ENCODE measurements around the gene SLC38A3. TPM values are rescaled to one million over a fixed set of nuclear protein-coding genes. Genes with fewer than 3 reads are reported as not detected.
"Not testable (repeated sequence)": the region's sequence is repeated elsewhere in the genome, so short reads cannot be mapped to it uniquely, and the experiment has no call there.

Gene SLC38A3
- polyA plus RNA-seq, 1 experiment: 0.22 TPM

DNA sequence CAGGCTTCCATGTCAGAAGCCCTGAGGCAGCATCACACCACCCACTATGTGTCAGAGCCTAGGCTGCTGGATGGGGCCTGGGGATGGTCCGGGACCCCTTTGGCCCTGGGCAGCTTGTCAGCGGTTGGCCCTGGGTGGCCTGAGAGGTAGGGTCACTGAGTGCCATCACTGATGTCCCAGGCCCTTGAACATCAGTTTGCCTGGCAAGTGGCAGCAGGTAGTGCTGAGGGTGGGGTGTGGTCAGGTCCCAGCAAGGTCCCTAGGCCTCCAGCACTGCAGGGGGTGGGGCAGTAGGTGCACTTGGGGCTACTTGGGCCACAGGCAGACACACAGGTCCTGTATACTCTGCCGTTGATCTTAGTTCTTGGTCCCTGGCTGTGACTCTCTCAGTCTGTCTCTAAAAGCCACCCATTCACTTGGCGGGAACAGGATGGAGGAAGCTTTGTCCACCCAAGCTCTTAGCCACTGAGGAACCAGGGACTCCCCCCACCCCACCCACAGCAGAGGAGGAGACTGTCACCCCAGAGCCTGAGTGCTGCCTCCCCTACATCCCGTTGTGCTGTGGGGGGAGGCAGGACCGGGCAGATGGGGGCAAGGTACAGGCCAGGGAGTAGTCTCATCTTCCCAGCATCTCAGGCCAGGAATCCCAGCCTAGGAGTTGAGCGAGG is 36.8 kb downstream of the SLC38A3 start:
- DNase-seq (ENCODE audit: low read depth): no peak
- ChIA-PET POLR2A (interaction anchor here (0.7 kb wide), 2 partner anchors 25 to 360 kb away, joined by 3 to 6 read pairs; no protein-coding TSS in a partner anchor), CTCF (interaction anchor here (0.7 to 2.3 kb wide), 6 partner anchors 14 to 47 kb away, joined by 4 to 6 read pairs (median 4); no protein-coding TSS in a partner anchor)
- Histone ChIP-seq H3K4me3 (ENCODE audit: low read depth, low read length) (no peak overlapping the region), H3K27me3 (ENCODE audit: control insufficient read depth, insufficient read depth, low read length) (no peaks in the 10 kb centered on the region), H3K36me3 (ENCODE audit: control insufficient read depth, insufficient read depth, low read length) (peaks cover 13% of the 10 kb centered on the region)
- TF ChIP-seq, protein P1, sequence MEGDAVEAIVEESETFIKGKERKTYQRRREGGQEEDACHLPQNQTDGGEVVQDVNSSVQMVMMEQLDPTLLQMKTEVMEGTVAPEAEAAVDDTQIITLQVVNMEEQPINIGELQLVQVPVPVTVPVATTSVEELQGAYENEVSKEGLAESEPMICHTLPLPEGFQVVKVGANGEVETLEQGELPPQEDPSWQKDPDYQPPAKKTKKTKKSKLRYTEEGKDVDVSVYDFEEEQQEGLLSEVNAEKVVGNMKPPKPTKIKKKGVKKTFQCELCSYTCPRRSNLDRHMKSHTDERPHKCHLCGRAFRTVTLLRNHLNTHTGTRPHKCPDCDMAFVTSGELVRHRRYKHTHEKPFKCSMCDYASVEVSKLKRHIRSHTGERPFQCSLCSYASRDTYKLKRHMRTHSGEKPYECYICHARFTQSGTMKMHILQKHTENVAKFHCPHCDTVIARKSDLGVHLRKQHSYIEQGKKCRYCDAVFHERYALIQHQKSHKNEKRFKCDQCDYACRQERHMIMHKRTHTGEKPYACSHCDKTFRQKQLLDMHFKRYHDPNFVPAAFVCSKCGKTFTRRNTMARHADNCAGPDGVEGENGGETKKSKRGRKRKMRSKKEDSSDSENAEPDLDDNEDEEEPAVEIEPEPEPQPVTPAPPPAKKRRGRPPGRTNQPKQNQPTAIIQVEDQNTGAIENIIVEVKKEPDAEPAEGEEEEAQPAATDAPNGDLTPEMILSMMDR (IDR thresholded peaks at IDR 0.05; ENCODE audit: insufficient read depth, low read depth, low read length): no peak

DNA sequence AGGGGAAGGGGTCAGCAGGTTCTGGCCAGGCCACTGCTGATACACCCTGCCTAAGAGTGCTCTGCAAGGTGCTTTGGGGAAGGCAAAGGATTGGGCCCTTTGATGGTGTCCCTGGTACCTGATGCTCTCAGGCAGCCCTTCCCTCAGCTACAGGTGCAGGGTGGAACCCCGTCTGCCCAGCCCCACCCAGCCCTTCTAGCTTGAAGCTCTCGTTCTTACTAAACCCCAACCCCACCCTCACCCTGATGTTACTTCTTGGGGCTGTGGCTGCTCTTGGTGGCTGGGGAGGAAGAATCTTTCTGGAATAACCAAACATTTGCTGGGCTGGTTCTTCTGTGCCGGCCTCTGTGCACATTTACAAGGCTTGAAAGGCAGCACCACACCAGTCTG is 37.3 kb downstream of the SLC38A3 start:
- POLR2A ChIA-PET: no interaction called here
- CTCF ChIA-PET: interaction anchor here (1.6 to 2.3 kb wide), 4 partner anchors 14 to 18 kb away, joined by 4 to 10 read pairs (median 7); no protein-coding TSS in a partner anchor
- TF ChIP-seq, protein P1 (IDR thresholded peaks at IDR 0.05; ENCODE audit: insufficient read depth, low read depth, low read length): no peak
- Histone ChIP-seq H3K4me3 (ENCODE audit: low read depth, low read length) (no peak overlapping the region), H3K27me3 (ENCODE audit: control insufficient read depth, insufficient read depth, low read length) (no peaks in the 10 kb centered on the region), H3K36me3 (ENCODE audit: control insufficient read depth, insufficient read depth, low read length) (peaks cover 13% of the 10 kb centered on the region)
- no peak for DNase-seq (ENCODE audit: low read depth)

DNA sequence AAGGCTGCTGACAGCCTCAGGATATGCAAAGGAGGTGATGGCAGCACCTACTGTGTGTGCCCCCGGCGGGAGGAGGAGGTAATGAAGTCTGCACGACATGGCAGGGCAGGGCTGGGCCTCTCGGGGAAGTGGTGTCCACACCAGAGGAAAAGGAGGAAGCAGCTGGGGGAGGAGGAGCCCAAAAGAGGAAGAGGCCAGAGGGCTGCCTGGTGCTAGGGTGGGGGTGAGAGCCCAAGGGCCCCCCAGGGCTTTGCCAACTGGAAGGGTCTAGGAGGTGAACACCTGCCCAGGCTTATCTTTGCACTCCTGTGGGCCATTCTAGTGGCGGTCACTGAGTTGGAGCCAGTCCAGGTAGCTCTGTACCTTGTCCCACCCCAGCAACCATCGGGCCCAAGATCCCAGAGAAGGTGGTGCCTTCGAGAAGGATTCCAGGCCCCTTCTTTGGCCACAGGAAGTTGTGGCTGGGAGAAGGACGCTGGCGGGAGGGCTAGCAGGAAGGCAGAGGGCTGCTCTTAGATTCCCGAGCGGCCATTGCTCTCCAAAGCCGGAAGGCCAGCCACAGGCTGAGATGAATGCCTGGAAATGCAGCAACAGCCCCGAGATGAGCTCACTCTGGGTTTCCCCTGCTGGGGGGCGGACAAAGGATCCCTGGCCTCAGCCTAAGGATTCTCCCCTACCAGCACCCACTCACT is 37.9 kb downstream of the SLC38A3 start:
- Histone ChIP-seq H3K27me3 (ENCODE audit: control insufficient read depth, insufficient read depth, low read length) (no peaks in the 10 kb centered on the region), H3K4me3 (ENCODE audit: low read depth, low read length) (no peak overlapping the region), H3K36me3 (ENCODE audit: control insufficient read depth, insufficient read depth, low read length) (peaks cover 17% of the 10 kb centered on the region)
- DNase-seq (ENCODE audit: low read depth): no peak
- ChIA-PET POLR2A (no interaction called here), CTCF (interaction anchor here (0.6 to 2.3 kb wide), 7 partner anchors 14 to 50 kb away, joined by 3 to 10 read pairs (median 6); no protein-coding TSS in a partner anchor)
- TF ChIP-seq, protein P1 (IDR thresholded peaks at IDR 0.05; ENCODE audit: insufficient read depth, low read depth, low read length): no peak

DNA sequence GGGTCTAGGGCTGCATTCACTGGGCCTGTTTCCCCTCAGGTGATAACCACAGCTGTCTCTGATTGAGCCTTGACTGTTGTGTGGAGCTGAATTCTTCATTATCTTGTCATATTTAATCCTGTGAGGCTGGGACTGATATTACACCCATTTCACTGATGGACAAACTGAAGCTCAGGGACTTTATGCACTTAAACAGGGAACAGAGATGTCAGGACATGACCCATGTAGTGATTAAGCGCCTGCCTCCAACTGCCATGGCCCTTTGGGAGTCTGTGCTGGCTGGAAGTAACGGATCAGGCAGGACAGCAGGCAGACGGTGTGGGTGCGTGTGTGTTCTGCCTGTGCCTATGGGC is 38.4 kb downstream of the SLC38A3 start:
- POLR2A ChIA-PET: no interaction called here

DNA sequence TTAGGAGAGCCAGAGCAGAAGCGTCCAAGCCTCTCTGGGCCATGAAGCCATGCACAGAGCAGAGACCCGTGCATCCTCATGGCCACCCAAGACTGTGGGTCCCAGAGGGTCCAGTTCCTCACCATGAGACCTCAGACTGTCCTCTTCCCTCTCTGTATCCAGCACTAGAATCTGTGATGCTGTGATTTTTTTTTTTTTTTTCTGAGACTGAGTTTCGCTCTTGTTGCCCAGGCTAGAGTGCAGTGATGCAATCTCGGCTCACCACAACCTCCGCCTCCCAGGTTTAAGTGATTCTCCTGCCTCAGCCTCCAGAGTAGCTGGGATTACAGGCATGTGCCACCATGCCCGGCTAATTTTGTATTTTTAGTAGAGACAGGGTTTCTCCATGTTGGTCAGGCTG is 39.7 kb downstream of the SLC38A3 start:
- peaks cover 18% of the 10 kb centered on the region for H3K36me3 ChIP-seq (ENCODE audit: control insufficient read depth, insufficient read depth, low read length)
- POLR2A ChIA-PET; H3K27me3 ChIP-seq (ENCODE audit: control insufficient read depth, insufficient read depth, low read length); DNase-seq (ENCODE audit: low read depth); H3K4me3 ChIP-seq (ENCODE audit: low read depth, low read length): not testable (repeated sequence)
- CTCF ChIA-PET: interaction anchor here (0.7 to 2.3 kb wide), 4 partner anchors 14 to 34 kb away, joined by 3 to 10 read pairs (median 3); partner anchors contain the start of gene LSMEM2

More for the DNA sequence above, 38.4 kb downstream of the SLC38A3 start:
- Histone ChIP-seq H3K36me3 (ENCODE audit: control insufficient read depth, insufficient read depth, low read length) (peaks cover 17% of the 10 kb centered on the region), H3K27me3 (ENCODE audit: control insufficient read depth, insufficient read depth, low read length) (no peaks in the 10 kb centered on the region), H3K4me3 (ENCODE audit: low read depth, low read length) (no peak overlapping the region)
- TF ChIP-seq, protein P1 (IDR thresholded peaks at IDR 0.05; ENCODE audit: insufficient read depth, low read depth, low read length): no peak
- no peak for DNase-seq (ENCODE audit: low read depth)
- CTCF ChIA-PET: interaction anchor here (0.6 to 2.3 kb wide), 6 partner anchors 15 to 49 kb away, joined by 3 to 10 read pairs (median 6); no protein-coding TSS in a partner anchor

Measured in BJ (cell line).